Measurements from ENCODE around the gene TREH.

GRCh38 chr11:118643142-118643994 is 36.1 kb downstream of the TREH start:
- TF ChIP-seq POLR2A (IDR thresholded peaks at IDR 0.05), result no peak
- TF ChIP-seq CTCF (IDR thresholded peaks at IDR 0.05), result no peak
- TF ChIP-seq EP300 (IDR thresholded peaks at IDR 0.05), result no peak
